GM19238 (cell line): Measurements from ENCODE around the gene VWDE.
A peak's percentile ranks its signal among the peaks of the same experiment; 100 is the strongest.
"Not testable (repeated sequence)": the region's sequence is repeated elsewhere in the genome, so short reads cannot be mapped to it uniquely, and the experiment has no call there.

ENCODE experiments used
- DNase-seq: peaks from one replicate; pipeline ENCODE4 v3.0.0; 2011; ENCODE audit warnings: low spot score; ENCODE audit not compliant: insufficient read length

VWDE gene

GRCh38 chr7:12402365-12402725 is 1.3 kb downstream of the VWDE start:
- DNase-seq = no peak

- DNase-seq = no peak
Measured at GRCh38 chr7:12401538-12402364, 1.9 kb downstream of the VWDE start.

- DNase-seq = no peak
Measured at GRCh38 chr7:12398186-12398585, 5.5 kb downstream of the VWDE start.

GRCh38 chr7:12397671-12398070 is 6.0 kb downstream of the VWDE start:
- DNase-seq = no peak

- not testable (repeated sequence) for DNase-seq
Measured at GRCh38 chr7:12396670-12397069, 7.0 kb downstream of the VWDE start.

GRCh38 chr7:12391922-12392615 is 11.6 kb downstream of the VWDE start:
- DNase-seq = no peak

GRCh38 chr7:12389089-12389700 is 14.5 kb downstream of the VWDE start:
- DNase-seq = peak; percentile 8

- no peak for DNase-seq
Measured at GRCh38 chr7:12386313-12386740, 17.3 kb downstream of the VWDE start.

- no peak for DNase-seq
Measured at GRCh38 chr7:12385364-12385786, 18.3 kb downstream of the VWDE start.

GRCh38 chr7:12383377-12383776 is 20.3 kb downstream of the VWDE start:
- DNase-seq = no peak

- no peak for DNase-seq
Measured at GRCh38 chr7:12378389-12378788, 25.3 kb downstream of the VWDE start.

GRCh38 chr7:12377406-12377805 is 26.3 kb downstream of the VWDE start:
- DNase-seq = no peak

- DNase-seq = no peak
Measured at GRCh38 chr7:12373580-12374263, 29.9 kb downstream of the VWDE start.

GRCh38 chr7:12370249-12370648 is 33.4 kb downstream of the VWDE start:
- DNase-seq = no peak

GRCh38 chr7:12369756-12370155 is 33.9 kb downstream of the VWDE start:
- DNase-seq = no peak

- no peak for DNase-seq
Measured at GRCh38 chr7:12369072-12369471, 34.6 kb downstream of the VWDE start.

- DNase-seq = no peak
Measured at GRCh38 chr7:12360948-12361347, 42.7 kb downstream of the VWDE start.

GRCh38 chr7:12358694-12359093 is 45.0 kb downstream of the VWDE start:
- DNase-seq = no peak

GRCh38 chr7:12357508-12357907 is 46.2 kb downstream of the VWDE start:
- DNase-seq = no peak

GRCh38 chr7:12351843-12352242 is 51.8 kb downstream of the VWDE start:
- DNase-seq = no peak

GRCh38 chr7:12350971-12351370 is 52.7 kb downstream of the VWDE start:
- no peak for DNase-seq

GRCh38 chr7:12337095-12337494 is 66.6 kb downstream of the VWDE start:
- DNase-seq = no peak
